Tibial artery (tissue), 4 donors: ENCODE measurements around the gene ADCY3.

Source experiments
- DNase-seq, 2 donors: peaks; one replicate each; pipeline ENCODE4 v3.0.0-alpha.2; 2019
- H3K27ac ChIP-seq, 2 donors: fragments of 200-600 bp; sonication (generic) in 1 of 2; 1 replicate in 1 of 2; 2 replicates in 1 of 2; pipeline ENCODE4 v1.5.1; 2018 to 2019; ENCODE audit warnings: mild to moderate bottlenecking in 1 of 2
- H3K27me3 ChIP-seq, 2 donors: fragments of 200-600 bp; sonication (generic) in 1 of 2; one replicate each; pipeline versions ENCODE4 v1.5.1 to v1.6.0; 2016 to 2019
- H3K36me3 ChIP-seq, 3 donors: fragments of 200-600 bp; sonication (generic) in 2 of 3; one replicate each; pipeline ENCODE4 v1.5.1; 2016 to 2019; ENCODE audit warnings: mild to moderate bottlenecking in 2 of 3
- H3K4me1 ChIP-seq, 4 donors: fragments of 200-600 bp; sonication (generic) in 2 of 4; 1 replicate in 3 of 4; 2 replicates in 1 of 4; pipeline ENCODE4 v1.5.1; 2016 to 2019
- H3K4me3 ChIP-seq, 2 donors: fragments of 200-600 bp; sonication (generic) in 1 of 2; 1 replicate in 1 of 2; 2 replicates in 1 of 2; pipeline ENCODE4 v1.5.1; 2018 to 2019; ENCODE audit warnings: mild to moderate bottlenecking in 2 of 2
- H3K9me3 ChIP-seq, 3 donors: fragments of 200-600 bp; sonication (generic) in 1 of 3; one replicate each; pipeline ENCODE4 v1.5.1; 2016 to 2019
- CTCF ChIP-seq, 2 experiments: fragments of 200-600 bp in 1 of 2; fragments of 450-650 bp in 1 of 2; IDR thresholded peaks; one replicate each; pipeline ENCODE4 v1.5.1; 2017 to 2019; ENCODE audit warnings: antibody characterized with exemption in 2 of 2, mild to moderate bottlenecking in 1 of 2, moderate library complexity in 1 of 2
- intact Hi-C: fragments of 100-400 bp; cut with DNase I; formaldehyde crosslinking; loops from one replicate; pipeline ENCODE4 v1.15.0; 2023; ENCODE audit warnings: low total_unique reads

ADCY3 gene

DNA sequence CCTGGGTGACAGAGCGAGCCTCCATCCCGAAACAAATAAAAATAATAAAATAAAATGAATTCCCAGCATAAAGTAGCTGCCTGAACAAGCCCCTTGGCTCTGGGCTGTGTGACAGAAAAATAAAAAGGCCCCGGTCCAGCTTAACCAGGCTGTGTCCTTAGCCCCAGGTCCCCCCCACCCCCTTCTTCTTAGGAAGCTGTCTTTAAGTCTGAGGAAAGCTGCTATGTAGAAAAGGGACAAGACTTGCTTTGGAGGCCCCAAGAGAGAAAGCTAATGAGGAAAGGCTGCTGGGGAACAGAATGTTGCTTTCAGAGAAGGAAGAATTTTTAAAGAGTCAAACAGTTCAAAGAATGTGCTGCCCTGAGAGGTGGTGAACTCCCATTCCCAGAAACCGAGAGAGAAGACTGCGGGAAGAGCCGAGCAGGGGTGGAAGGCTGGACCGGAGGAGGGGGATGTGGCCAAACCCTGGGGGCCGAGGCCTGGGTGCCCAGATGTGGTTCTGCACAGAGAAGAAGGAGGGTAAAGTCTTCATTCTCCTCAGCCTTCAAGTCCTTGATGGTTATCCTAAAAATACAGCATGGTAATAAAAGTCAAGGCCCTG lies 64.9 kb downstream of the ADCY3 start:
- H3K27ac ChIP-seq, result peak overlapping the region; percentile 78 to 84
- H3K4me1 ChIP-seq, result peaks cover 0 to 51% (median 33%) of the 10 kb centered on the region in 4 donors
- H3K36me3 ChIP-seq, result no peaks in the 10 kb centered on the region
- TF ChIP-seq CTCF (IDR thresholded peaks at IDR 0.05), result no peak
- H3K27me3 ChIP-seq, result no peaks in the 10 kb centered on the region
- no peak for DNase-seq
- intact Hi-C loops, result no loop called here
- no peak overlapping the region for H3K4me3 ChIP-seq
- H3K9me3 ChIP-seq, result no peaks in the 10 kb centered on the region

DNA sequence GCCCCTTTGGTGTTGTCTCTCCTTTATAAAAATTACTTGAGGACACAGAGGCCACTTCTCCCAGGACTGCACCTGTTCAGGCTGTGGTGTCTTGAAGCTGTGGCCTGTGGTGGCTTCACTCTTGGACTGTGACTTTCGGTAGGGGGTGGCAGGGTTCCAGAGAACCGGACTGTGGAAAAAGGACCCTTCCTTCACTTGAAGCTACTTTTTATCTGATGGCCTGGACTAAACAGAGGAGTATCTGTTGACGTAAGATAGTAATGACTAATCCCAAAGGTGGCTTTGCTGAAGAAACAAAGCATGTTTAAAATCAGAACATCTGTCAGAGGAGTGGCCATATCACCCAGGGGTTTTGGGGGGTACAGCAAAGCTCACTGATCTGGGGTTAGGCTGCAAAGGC lies 66.0 kb downstream of the ADCY3 start:
- no peaks in the 10 kb centered on the region for H3K36me3 ChIP-seq
- H3K27me3 ChIP-seq, result no peaks in the 10 kb centered on the region
- H3K9me3 ChIP-seq, result no peaks in the 10 kb centered on the region
- intact Hi-C loops, result no loop called here
- no peak for TF ChIP-seq CTCF (IDR thresholded peaks at IDR 0.05)
- peak overlapping the region; percentile 78 to 84 for H3K27ac ChIP-seq
- no peak for DNase-seq
- no peak overlapping the region for H3K4me3 ChIP-seq
- H3K4me1 ChIP-seq, result peaks cover 0 to 49% (median 33%) of the 10 kb centered on the region in 4 donors

GRCh38 chr2:24853046-24853445 lies 67.0 kb downstream of the ADCY3 start:
- H3K9me3 ChIP-seq, result no peaks in the 10 kb centered on the region
- H3K4me1 ChIP-seq, result peaks cover 0 to 46% (median 33%) of the 10 kb centered on the region in 4 donors
- no peaks in the 10 kb centered on the region for H3K36me3 ChIP-seq
- no peak overlapping the region for H3K27ac ChIP-seq
- intact Hi-C loops, result no loop called here
- no peak overlapping the region for H3K4me3 ChIP-seq
- H3K27me3 ChIP-seq, result no peaks in the 10 kb centered on the region
- DNase-seq, result no peak
- TF ChIP-seq CTCF (IDR thresholded peaks at IDR 0.05), result no peak

DNA sequence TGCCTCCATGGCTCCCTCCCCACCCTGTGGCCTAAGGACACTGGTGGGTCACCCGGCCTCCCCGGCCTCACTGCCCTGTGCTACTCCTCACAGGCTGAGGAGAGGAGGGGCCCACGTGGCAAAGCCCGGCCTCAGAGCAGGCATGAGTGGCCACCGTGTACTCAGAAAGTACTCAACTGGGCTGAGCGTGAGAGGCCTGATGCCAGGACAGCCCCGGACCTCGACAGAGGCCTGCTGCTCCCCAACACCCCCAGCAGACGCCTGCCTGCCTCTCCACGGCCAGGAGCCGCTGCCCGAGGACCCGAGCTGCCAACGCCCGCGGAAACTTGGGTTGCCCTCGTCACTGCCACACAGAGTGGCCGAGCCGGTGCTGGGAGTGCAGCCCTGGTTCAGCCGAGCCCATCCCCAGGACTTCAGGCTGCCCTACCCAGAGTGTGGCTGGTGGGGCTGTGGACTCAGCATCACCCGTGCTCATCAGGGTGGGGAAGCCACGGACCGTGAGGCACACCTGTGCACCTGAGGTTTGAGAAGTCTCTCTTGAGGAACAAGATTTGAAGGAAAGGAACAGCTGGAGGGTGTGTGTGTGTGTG lies 67.5 kb downstream of the ADCY3 start:
- H3K36me3 ChIP-seq, result no peaks in the 10 kb centered on the region
- intact Hi-C loops, result no loop called here
- no peak overlapping the region for H3K27ac ChIP-seq
- no peak for TF ChIP-seq CTCF (IDR thresholded peaks at IDR 0.05)
- DNase-seq, result no peak
- no peaks in the 10 kb centered on the region for H3K9me3 ChIP-seq
- H3K27me3 ChIP-seq, result no peaks in the 10 kb centered on the region
- peaks cover 0 to 44% (median 31%) of the 10 kb centered on the region in 4 donors for H3K4me1 ChIP-seq
- H3K4me3 ChIP-seq, result no peak overlapping the region

DNA sequence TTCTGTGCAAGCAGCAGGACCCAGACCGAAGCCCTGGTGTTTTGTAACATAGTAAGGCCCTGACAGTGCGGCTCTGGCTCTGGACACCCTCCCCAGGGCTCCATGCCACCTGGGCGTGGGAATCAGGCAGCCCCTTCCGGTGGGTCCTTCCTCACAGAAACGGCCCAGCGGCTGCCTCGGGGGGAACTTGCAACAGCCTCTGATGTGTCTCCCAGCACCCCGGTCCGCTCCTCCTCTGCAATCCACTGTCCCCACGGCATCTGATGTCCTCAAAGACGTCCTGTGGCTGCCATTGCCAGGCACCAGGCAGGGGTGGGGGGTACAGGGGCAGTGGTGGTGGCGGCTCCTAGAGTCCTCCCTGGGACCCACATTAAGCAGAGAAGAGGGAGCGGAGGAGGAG lies 68.0 kb downstream of the ADCY3 start:
- no peak overlapping the region for H3K4me3 ChIP-seq
- DNase-seq, result no peak
- intact Hi-C loops, result no loop called here
- TF ChIP-seq CTCF (IDR thresholded peaks at IDR 0.05), result no peak
- no peak overlapping the region for H3K27ac ChIP-seq
- no peaks in the 10 kb centered on the region for H3K36me3 ChIP-seq
- no peaks in the 10 kb centered on the region for H3K9me3 ChIP-seq
- no peaks in the 10 kb centered on the region for H3K27me3 ChIP-seq
- H3K4me1 ChIP-seq, result peaks cover 0 to 42% (median 29%) of the 10 kb centered on the region in 4 donors
